Activated naive CD8-positive, alpha-beta T cell treated with anti-CD3 and anti-CD28 coated beads, Interleukin-2, amount 50 U/mL, for 16 hours (primary cell): ENCODE results near the gene ASIC2.

Experiments used
- DNase-seq: peaks from one replicate; pipeline ENCODE4 v3.0.0-alpha.2; 2020; ENCODE audit warnings: low read depth, low spot score

Gene ASIC2

DNA sequence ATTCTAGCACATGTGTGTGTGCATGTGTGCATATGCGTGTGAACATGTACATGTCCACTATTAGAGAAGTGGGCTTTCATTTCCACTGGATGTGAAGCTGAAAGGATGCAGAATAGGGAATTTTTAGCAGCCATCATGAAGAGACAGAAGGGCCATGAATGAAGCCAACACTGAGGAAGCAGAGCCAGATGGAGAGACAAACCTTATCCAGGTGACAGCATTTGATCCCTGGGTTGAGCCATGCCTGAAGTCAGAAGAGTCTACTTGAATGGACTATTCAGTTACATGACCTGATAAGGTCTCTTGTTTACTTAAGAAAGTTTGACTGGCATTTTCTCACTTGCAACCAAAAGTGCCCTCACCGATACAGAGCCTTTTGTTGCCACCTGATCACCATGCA is 88.4 kb downstream of the ASIC2 start:
- no peak for DNase-seq

DNA sequence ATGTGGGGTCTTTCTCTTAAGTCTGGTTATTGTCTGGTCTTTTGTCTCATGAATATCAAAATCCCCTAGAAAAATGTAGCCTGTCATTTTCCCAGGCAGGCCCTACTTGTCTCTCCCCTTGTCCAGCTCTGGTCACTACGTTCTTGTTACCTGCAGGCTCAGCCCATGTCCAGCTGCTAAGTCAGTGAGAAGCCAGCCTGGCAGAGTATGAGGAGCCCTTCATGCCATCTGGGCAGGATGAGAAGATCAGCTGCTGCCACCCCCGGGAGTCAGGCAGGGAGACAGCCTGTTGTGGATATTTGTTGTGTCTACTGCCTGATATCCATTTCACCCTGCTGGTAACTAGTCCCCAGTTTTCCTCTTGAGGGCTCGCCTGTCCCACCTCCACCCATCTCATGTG is 88.9 kb downstream of the ASIC2 start:
- no peak for DNase-seq

DNA sequence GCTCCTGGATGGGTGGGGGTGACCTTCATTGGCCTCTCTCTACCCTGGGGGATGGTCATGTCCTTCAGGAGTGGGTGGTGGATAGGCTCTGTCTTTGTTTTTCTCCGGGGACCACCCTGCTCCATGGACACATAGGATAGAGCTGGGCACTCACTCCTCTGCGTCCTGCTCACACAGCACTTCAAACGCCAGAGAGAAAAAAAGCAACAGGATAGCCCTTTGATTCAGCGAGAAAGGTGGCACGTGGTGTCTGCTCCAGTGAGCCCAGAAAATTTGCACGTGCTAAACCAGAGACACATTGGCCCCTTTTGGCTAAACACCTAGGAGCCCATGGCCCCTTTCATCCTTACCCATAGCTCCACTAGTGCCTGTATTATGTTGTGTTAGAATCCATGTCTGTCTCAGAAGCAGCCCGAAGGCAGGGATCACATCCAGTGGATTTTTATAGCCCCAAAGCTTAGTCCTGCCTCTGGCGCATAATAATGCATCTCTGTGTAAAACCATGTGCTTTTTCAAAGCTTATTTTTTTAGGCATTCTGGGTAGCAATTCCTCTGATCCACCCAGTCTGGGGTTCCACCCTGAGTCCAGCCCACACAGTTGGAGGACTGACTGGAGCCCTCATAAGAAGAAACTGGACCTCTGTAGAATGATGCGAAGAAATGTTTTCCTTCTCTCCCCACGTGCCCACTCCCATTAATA is 90.1 kb downstream of the ASIC2 start:
- no peak for DNase-seq

DNA sequence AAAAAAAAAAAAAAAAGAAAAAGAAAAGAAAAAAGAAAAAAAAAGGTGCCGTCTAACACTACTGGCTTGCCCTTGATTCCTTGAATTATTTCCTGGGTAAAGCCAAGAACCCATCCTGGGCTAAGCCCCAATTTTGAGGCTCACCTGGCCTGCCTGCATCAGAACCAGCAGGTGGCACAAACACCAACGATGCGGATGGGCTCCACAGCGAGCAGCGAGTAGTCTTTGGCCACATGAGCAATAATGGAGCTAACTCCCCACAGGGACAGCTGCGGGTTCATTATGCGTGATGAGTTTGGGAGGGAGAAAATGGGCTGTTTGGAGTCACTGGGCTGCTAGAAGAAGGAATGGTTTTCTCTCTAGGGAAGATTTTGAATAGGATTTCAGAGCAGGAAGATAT is 91.1 kb downstream of the ASIC2 start:
- no peak for DNase-seq

DNA sequence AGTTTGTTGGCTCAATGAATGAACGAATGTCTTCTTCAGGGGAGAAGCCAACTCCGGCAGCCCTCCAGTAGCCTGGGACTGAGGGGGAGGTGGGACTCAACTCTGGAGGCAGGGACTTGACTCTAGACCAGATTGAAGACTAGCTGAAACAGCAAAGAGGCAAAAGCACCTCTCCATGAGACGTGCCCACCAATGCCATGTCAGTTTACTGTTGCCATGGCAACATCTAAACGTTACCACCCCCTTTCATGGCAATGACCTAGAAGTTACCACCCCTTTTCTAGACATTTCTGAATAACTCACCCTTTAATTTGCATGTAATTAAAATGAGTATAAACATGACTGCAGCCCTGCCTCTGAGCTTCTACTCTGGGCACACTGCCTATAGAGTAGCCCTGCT is 91.8 kb downstream of the ASIC2 start:
- DNase-seq, result no peak

DNA sequence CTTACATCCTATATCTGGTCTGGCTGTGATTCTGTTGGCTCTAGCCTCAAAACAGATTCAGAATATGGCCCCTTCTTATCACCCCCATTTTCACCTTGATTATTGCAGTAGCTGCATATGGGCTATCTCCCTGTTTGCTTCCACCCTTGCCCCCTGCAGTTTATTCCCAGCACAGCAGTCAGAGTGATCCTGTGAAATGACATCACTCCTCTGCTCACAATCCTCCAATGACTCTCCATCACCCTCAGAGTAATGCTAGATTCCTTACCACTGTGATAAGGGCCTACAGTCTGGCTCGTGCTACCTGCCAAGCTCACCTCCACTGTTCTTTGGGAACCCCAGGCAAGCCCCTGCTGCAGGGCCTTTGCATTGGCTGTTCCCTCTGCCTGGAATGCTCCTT is 92.5 kb downstream of the ASIC2 start:
- DNase-seq, result no peak

DNA sequence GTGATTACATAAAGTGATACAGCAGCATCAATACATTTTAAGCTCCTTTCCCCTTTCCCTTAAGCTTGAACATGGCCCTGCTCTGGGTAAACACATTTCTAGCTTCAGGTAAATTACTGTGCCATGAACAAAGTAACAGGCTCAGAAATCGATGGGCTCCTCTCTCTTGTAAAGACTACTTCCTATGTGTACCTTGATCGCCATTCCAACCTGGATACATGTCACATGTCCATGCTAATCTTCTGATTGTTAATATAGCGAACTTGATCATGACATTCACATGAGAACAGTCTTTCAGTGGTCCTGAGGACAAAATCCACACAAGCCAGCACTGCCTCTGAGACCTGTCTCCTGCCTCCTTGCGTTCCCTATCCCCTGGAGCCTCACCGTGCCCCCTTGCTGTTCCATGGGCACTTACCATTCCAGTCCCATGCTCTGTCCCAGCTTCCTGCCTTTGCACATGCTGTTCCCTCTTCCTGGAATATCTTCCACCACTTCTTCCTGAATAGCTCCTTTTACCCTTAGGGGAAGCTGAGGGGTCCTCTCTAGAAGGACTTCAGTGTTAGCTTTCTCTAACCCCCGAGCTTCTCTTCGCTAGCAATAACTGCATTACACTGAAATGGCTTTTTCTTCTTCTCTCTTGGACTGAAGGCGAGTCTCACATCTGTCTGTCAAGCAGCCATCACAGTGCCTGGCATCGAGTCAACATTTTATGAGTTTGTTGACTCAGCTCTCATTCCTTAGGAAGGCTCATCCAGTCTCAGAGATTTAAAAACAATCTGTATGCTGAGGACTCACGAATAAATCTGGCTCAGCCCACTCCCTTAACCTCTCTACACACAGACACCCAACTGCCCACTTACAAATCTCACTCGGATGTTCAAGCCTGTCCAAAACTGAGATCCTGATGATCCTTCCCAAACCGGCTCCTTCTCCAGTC is 93.3 kb downstream of the ASIC2 start:
- no peak for DNase-seq

DNA sequence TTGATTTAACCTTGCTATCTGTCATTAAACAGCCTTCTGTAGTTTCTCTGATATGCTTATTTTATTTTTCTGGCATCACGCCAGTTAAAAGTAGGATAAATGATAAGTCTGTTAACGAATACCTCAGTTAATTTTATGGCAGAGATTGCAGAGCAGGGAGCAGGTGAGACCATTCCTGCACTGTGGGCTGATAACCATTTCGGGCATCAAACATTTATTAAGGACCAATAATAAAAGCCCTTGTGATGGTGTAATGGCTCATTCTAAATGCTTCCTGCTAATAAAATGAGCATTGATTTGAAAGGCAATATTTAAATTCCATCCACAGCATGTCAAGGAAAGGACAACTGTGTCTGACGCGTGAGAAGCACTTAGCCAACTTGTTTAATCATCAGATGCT is 94.1 kb downstream of the ASIC2 start:
- DNase-seq, result no peak

DNA sequence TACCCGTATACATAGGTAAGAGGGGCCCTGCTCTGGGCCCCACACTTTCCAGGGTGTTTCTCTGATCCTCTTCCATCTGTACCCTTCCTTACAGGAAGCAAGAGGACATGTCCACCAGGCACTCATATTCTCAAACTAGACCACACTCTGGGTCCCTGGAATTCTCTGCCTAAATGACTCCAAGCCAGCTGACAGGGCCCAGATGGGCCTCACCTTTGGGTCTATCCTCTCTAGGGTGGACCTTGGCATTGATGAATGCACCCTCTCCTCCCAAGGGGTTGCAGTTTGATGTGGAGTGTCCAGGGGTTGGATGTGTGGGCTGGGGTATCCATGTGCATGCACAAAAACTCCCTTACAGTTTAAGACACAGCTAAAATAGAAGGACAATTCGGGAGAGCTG is 95.8 kb downstream of the ASIC2 start:
- DNase-seq, result no peak

DNA sequence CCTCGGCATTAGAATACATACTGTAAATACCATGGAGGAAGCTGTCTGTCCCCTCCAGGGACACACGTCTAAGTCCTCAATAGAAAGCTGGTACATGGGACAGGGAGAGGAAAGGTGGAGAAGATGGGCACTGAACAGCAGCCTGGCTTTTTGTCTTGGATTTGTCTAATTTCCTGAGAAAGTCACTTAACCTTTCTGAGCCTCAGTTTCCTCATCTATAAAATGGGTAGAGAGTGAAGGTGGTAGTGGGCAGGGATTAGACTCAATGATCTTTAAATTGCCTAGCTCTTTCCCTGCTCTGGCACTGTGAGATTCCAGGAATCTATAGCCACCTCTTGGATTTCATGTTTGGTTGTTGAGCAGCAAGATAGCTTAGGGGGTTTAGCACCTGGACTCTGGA is 96.2 kb downstream of the ASIC2 start:
- no peak for DNase-seq

DNA sequence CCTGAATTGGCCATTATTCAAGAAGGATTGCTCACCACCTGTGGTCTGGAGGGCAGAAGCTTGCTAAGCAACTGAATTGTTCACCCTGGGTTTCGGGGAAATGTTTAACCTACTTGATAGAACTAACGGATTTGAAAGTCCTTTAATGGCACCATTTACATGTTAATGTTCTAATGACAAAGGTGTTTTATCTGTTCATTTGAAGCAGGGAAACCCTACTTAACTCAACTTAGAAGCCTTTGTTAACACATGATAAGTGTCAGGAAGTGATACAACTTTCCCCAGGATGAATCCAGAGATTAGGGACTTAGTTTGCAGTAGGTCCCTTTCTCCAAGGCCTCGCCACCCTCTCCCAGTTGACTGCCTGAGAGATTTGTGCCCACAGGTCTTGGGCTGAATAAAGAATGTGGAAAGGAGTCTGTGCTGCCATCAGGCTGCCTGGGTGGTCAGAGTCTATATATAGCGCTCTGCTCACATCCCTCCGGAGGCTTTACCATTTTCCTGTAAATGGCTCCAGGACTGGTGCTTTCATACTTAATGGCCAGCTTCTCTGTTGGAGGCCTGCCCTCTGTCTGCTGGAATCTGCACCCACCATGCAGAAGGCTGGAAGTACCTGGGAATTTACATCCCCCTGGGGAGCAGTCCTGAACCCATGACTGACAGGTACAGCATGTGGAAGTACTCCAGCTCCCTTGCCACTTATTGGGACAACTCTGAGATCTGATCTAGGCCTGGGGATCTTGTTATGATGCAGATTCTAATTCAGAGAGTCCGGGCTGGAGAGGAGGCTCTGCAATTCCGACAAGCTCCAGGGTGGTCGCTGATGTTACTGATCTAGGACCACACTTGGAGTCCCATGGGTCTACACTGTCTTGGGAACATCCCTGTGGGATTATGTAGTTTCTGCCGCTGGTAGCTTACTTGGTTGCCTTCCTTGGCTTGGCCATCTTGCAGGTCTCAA is 99.9 kb downstream of the ASIC2 start:
- no peak for DNase-seq

DNA sequence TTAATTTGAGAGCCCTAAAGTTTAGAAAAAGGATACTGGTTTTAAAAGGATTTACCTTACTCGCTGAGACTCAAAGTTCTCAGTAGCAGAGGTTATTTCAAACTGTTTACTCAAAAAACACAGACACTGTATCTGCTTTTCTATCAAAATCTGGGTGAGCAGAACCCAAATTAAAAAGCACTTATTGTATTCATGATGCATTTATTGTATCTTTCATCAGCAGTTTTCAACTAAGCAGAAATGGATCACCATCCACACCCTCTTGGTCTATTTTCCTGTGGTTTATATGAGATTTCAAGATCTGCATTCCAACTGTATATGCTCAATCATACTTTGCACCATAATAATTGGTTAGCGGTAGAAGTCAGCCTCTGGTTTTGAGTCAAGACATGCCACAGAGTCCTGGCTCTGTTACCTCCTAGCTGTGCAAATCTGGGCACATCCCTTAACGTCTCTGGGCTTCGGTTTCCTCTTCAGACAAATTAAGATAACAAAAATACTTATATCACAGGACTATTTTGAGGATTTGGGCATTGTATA is 109.5 kb downstream of the ASIC2 start:
- no peak for DNase-seq

DNA sequence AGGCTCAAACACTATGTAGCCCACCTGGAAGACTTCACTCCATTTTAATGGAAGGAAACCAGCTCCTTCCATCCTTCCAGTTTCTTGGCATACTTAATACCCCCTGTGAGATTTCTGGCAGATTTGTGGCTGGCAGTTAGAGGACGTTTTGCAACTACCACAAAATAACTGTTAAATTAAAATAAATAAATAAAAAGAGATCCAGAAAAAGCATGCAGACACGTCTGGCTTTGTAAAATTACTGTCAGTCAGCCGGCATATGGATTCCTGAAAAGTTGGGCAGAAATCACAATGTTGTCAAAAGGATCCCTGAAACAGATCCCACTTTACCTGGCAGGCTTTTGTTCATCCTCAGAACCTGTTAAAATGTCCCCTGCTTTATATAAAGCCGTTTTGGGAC is 113.9 kb downstream of the ASIC2 start:
- no peak for DNase-seq

DNA sequence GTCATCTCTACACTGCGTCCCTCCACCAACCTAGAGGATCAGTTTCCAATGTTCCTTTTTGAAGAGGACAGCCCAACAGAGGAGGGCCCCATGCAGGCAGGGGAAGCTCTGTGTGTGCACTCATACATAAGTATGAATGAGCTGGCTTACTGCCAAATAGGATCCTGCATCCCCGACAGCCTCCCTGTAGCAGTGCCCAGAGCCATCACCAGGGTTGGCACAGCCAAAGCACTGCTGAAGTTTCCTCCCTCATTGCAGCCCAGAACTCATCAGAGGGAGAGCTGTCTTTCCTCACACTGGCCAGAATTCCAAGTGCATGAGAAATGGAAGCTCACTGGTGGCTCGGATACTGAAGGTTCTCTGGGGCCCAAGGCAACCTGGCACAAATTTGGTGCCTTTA is 114.4 kb downstream of the ASIC2 start:
- no peak for DNase-seq

DNA sequence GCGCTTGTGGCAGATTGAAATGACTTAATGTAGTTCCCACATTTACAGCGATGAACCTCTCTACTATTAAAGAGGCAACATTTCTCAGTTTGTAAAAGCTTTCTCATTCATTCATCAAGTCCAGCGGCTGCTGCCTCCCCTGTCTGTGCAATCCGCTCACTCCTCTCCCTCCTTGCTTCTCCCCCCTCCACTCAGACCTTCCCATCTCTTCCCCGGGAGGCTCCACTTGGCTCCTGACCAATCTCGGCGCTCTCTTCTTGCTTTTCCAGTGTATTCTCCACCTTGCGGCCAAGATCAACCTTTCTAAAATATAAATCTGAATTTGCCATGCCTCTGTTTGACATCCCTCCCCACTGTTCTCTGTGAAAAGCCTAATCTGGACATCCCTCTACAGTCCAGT is 117.5 kb downstream of the ASIC2 start:
- no peak for DNase-seq

DNA sequence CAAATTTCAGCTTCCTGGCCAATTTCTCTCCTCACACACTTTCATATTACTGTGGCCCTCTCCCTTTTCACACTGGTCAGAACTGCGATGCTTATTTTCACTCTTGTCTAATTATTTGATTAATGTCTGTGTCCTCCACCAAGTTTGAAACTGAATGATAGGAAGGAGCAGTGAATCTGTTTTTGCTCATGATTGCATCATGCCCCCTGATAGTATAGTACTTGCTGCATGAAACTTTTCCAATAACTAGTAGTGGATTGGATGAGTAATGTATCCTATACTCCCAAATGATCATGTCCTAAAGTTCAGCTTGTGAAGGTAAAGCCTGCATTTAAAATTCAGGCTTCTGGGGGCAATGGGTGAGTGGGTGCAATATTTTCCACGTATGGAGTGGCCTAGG is 121.2 kb downstream of the ASIC2 start:
- DNase-seq, result no peak

DNA sequence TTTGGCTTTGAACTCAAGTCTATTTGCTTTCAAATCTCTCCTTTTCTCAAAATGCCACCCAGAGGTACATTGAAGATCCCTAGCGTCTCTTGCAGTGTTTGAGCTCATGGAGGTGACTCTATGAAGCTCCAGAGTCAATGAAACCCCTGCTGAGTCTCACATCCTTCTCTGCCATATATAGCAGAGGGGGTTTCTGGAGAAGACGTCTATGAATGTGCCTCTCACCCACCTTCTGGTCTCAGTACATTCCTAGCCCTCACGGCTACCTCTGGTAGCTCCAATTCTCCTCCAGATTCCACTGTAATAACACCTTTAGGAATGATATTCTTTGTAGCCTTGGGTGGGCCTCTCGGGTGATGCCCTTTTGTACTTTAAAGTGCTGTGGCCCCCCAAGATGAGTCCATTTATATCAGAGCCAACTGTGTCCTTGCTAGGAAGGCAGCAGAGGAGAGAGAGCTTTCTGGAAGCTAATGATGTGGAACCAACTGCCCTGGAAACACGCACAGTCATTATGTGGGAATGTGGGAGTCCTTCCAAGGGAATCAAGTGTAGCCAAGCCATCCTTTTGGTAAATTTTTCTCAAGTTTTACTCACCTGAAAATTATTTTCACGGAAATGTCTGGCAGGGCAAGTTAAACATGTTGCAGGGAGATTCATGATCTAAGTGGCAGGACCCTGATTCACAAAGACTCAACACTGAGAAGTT is 123.4 kb downstream of the ASIC2 start:
- no peak for DNase-seq

DNA sequence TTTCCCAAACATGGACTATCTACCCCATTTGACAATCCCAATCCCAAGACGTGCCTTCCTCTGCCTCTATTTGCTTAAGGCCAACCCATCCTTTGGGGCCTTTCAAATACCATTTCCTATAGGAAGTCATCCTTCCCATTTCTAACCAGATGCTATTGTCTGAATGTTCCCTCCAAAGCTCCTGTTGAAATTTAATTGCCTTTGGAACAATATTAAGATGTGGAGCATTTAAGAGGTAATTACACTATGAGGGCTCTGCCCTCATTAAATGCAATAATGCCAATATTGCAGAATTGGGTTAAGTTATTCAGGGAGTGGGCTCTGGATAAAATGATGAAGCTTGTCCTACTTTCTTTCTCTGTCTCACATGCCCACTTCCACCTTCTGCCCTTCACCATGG is 125.4 kb downstream of the ASIC2 start:
- DNase-seq, result no peak

DNA sequence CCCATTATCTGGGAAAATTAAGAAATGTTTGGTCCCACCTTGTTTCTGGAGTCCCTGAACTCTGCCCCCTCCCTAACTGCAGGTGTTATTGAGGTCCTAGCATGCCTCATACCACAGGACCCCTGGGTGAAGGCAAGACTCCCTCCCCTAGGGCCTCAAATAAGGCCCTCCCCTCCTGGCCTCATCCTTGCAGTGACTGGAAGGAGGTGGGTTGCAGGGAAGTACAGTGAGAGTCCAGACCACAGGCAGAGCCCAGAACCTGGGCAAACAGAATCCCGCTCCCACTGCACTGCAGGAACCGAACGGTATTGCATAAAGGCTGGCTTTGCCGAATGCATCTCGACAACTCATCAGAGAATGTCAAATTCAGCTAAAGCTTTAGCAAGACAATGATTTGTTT is 126.6 kb downstream of the ASIC2 start:
- DNase-seq, result no peak

DNA sequence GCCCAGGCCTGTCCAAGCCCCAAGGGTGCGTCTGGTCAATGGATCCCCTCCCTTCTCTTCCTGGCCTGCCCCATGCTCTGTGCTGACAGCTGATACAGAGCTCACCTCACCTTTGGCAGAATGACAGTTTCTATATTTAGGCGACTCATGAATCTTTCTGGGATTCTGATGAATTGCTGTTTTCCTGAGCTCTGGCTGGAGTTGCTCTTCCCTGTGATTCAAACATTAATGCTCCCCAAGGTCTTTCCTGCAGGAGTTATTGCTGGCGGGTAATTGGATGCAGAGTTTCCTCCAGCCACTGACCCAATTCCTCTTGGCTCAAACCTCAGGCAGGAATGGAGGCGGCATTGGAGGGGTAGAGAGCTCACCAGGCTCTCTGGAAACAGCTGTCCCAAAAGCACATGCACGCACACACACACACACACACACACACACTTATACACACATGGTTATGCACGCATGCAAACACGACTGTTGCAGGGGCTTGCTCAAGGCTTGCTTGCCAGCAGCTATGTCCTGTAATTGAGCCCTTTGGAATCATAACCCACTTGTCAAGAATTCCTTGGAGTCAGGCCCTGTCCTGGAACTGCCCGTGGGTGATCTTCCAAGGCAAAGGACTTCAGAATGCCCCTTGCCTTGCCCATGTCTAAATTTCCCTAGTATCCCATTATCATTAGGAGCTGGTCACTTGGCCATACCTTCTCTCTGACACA is 128.8 kb downstream of the ASIC2 start:
- DNase-seq, result no peak
